ENCODE data around the gene BARX1. TPM values are rescaled to one million over a fixed set of nuclear protein-coding genes. Genes with fewer than 3 reads are reported as not detected.

The BARX1 gene
- total and polyA plus RNA-seq, 10 of the 15 experiments (the other 5 are each of a cell fraction or from before 2014, with no cell fraction given), result not detected

DNA sequence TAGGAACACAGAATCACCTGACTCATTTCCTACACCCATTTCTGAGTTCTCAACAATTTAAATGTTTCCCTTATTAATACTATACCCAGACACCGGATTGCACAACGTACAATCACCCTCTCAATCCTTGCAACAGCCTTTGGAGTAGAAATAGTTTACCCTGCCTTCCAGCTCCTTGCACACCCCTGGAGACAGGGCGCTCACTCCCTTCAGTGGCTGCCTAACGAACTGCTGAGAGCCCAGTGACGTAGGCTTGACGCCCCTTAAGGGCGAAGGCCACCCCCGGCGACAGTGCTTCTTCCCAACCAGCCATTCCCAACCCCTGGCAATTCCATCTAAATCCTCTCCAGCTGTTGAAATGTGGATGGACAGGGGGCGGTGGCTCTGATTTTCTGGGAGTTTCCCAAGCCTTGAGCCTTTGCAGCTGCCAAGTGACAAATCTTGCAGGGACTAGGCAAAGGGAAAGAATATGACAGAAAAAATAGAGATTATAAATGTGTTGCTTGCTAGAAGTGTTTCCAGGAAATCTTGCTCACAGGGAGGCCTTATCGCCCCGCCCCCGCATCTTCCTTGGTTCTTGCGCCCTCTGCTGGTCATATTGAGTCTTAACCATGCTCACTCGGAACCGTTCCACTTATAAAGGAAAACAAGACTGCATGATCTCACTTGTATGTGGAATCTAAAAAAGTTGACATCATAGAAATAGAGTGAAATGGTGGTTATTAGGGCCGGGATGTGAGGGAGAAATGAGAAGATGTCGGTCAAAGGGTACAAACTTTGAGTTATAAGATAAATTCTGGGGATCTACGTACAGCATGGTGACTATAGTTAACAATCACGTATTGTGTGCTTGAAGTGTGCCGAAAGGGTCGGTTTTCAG, 7.6 kb upstream of the BARX1 start (continued):
- TF ChIP-seq EGR1 (IDR thresholded peaks at IDR 0.05; ENCODE audit: borderline replicate concordance in 1 of 2, low read depth in 2 of 2, low read length in 2 of 2) (peak in 1 of 2 experiments; percentile 93; a peak in 2 of 3 replicates), RAD21 (IDR thresholded peaks at IDR 0.05; ENCODE audit: insufficient read depth, low read depth, low read length) (peak; percentile 79)

DNA sequence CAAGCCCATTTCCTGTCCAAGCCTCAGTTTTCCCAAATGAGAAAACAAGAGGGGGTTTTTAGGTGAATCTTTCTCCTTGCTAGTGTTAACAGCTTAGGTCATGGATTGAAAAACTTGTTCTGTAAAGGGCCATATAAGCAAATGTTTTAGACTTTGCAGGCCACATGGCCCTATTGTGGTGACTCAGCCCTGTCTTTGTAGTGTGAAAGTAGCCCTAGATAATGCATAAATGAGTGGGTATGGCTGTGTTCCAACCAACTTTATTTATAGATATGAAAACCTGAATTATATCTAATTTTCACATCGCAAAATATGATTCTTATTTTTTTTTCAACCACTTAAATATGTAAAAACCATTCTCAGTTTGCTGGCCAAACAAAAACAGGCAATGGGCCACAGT, 6.9 kb upstream of the BARX1 start:
- RAD21 ChIA-PET (ENCODE audit: unreplicated experiment), result no interaction called here
- TF ChIP-seq ZBTB4 (CRISPR knock-in tag; IDR thresholded peaks at IDR 0.05) (no peak), SIN3A (IDR thresholded peaks at IDR 0.05; ENCODE audit: low read depth, low read length) (no peak), PML (IDR thresholded peaks at IDR 0.05; ENCODE audit: low read length) (no peak)
- H3K27me3 ChIP-seq (replicated peaks in 1 of 2; ENCODE audit: control insufficient read depth in 2 of 2, insufficient read depth in 2 of 2, low read length in 1 of 2), result peaks cover 17 to 18% of the 10 kb centered on the region in 2 experiments
- no peaks in the 10 kb centered on the region for H3K4me1 ChIP-seq (ENCODE audit: control insufficient read depth, insufficient read depth, low read length)
- H4K20me1 ChIP-seq (ENCODE audit: control insufficient read depth, insufficient read depth), result no peaks in the 10 kb centered on the region
- no peak overlapping the region for H3K27ac ChIP-seq (ENCODE audit: control insufficient read depth, insufficient read depth)
- intact Hi-C loops (cut with micrococcal nuclease; ENCODE audit: unreplicated experiment), result loop anchor here (2.0 to 5.0 kb wide), 2 partner anchors 801 to 855 kb away; no protein-coding TSS in a partner anchor
- FAIRE-seq, result no peak
- POLR2A ChIA-PET, result no interaction called here
- no peaks in the 10 kb centered on the region for H3K9me3 ChIP-seq (replicated peaks; ENCODE audit: control insufficient read depth, insufficient read depth, low read length)
- WGBS (ENCODE audit: insufficient coverage, insufficient replicate concordance, low lambda C conversion rate, missing lambda C conversion rate), result 8% methylated on average over 1 of the region's 1 CpG
- SMC1A ChIA-PET (ENCODE audit: uncharacterized antibody, unreplicated experiment), result interaction anchor here (1.1 kb wide), 1 partner anchor 137 kb away, joined by 3 read pairs; no protein-coding TSS in a partner anchor
- no peak for DNase-seq (ENCODE audit: low read depth, low spot score)
- no TSS peak for BruUV-seq (replicated peaks)
- no peak for ATAC-seq
- no peak overlapping the region for H3K9ac ChIP-seq (ENCODE audit: control insufficient read depth, insufficient read depth, low read length)
- in situ Hi-C loops (cut with MboI), result loop anchor here (10.0 kb wide), 1 partner anchor 797 kb away; no protein-coding TSS in a partner anchor
- H3K79me2 ChIP-seq (ENCODE audit: control insufficient read depth, insufficient read depth, low read length), result no peaks in the 10 kb centered on the region
- no peak overlapping the region for H2AFZ ChIP-seq (ENCODE audit: control insufficient read depth, low read depth, low read length)
- no peak overlapping the region for H3K4me2 ChIP-seq (ENCODE audit: control insufficient read depth, insufficient read depth)
- no peak overlapping the region for H3K4me3 ChIP-seq
- H3K36me3 ChIP-seq (ENCODE audit: control insufficient read depth in 2 of 2, insufficient read depth in 2 of 2, low read length in 1 of 2), result no peaks in the 10 kb centered on the region
- CTCF ChIA-PET, result interaction anchor here (1.1 to 3.9 kb wide), 4 partner anchors 9 to 281 kb away, joined by 3 to 36 read pairs (median 4); no protein-coding TSS in a partner anchor
